B cell (primary cell): ENCODE measurements around the gene ZNF496.

Experiments used
- CTCF ChIP-seq: fragments of 200-600 bp; IDR thresholded peaks from one replicate; pipeline ENCODE4 v1.8.0; 2022; ENCODE audit warnings: antibody characterized with exemption, mild to moderate bottlenecking
- EZH2 ChIP-seq: IDR thresholded peaks from 2 replicates; pipeline ENCODE4 v1.6.1; 2012; ENCODE audit warnings: borderline replicate concordance, low read depth, mild to moderate bottlenecking, moderate library complexity, low read length; ENCODE audit not compliant: insufficient read depth, poor library complexity, severe bottlenecking

- TF ChIP-seq CTCF (no peak), EZH2 (no peak)
Observed at GRCh38 chr1:247347477-247348222, 16.0 kb upstream of the ZNF496 start.
